CD14-positive monocyte (primary cell): Measurements from ENCODE around the gene FARP2. TPM values are rescaled to one million over a fixed set of nuclear protein-coding genes. Genes with fewer than 3 reads are reported as not detected.
A peak's percentile ranks its signal among the peaks of the same experiment; 100 is the strongest.

Experiments used
- DNase-seq, 3 donors: peaks; one replicate each; pipeline ENCODE4 v3.0.0-alpha.2; 2011 to 2022
- H2AFZ ChIP-seq: 2 replicates; pipeline ENCODE4 v1.6.0; 2012; ENCODE audit warnings: mild to moderate bottlenecking, low read depth, low read length, inconsistent platforms; ENCODE audit not compliant: insufficient read depth, poor library complexity, severe bottlenecking
- H3K27ac ChIP-seq, 2 donors: 1 replicate in 1 of 2; 2 replicates in 1 of 2; pipeline ENCODE4 v1.5.1; 2012 to 2013; ENCODE audit warnings: low read length in 2 of 2, control low read depth in 1 of 2, inconsistent platforms in 1 of 2, low read depth in 1 of 2, mild to moderate bottlenecking in 1 of 2
- H3K27me3 ChIP-seq, 2 donors: one replicate each; pipeline versions ENCODE4 v1.6.0 to v1.6.1; 2011 to 2013; ENCODE audit warnings: low read length in 2 of 2; ENCODE audit not compliant: control insufficient read depth in 2 of 2, insufficient read depth in 2 of 2
- H3K36me3 ChIP-seq, 2 donors: replicated peaks in 1 of 2; 1 replicate in 1 of 2; 2 replicates in 1 of 2; pipeline versions ENCODE4 v1.5.1 to v1.6.1; 2012 to 2013; ENCODE audit warnings: low read length in 2 of 2, control low read depth in 1 of 2, inconsistent platforms in 1 of 2, mild to moderate bottlenecking in 1 of 2; ENCODE audit not compliant: insufficient read depth in 2 of 2, control insufficient read depth in 1 of 2
- H3K4me1 ChIP-seq, 2 donors: 1 replicate in 1 of 2; 2 replicates in 1 of 2; pipeline versions ENCODE4 v1.5.1 to v1.6.1; 2012 to 2013; ENCODE audit warnings: low read length in 2 of 2, control low read depth in 1 of 2, inconsistent platforms in 1 of 2, mild to moderate bottlenecking in 1 of 2, moderate library complexity in 1 of 2; ENCODE audit not compliant: insufficient read depth in 2 of 2, control insufficient read depth in 1 of 2
- H3K4me2 ChIP-seq: replicated peaks from 2 replicates; pipeline ENCODE3; 2012; ENCODE audit warnings: low read length, moderate library complexity, mild to moderate bottlenecking; ENCODE audit not compliant: poor library complexity, severe bottlenecking; ENCODE audit errors: extremely low read depth
- H3K4me3 ChIP-seq, 3 experiments: fragments of 200-600 bp in 1 of 3; sonication (generic) in 1 of 3; replicated peaks in 1 of 3; 1 replicate in 2 of 3; 2 replicates in 1 of 3; pipeline ENCODE4 v1.5.1; 2011 to 2013; ENCODE audit warnings: low read length in 3 of 3, mild to moderate bottlenecking in 3 of 3, control low read depth in 2 of 3, low read depth in 2 of 3, inconsistent platforms in 1 of 3, moderate library complexity in 1 of 3
- H3K79me2 ChIP-seq: 2 replicates; pipeline ENCODE4 v1.6.0; 2012; ENCODE audit warnings: mild to moderate bottlenecking, control low read depth, inconsistent platforms, low read length, moderate library complexity; ENCODE audit not compliant: insufficient read depth
- H3K9ac ChIP-seq: 2 replicates; pipeline ENCODE4 v1.6.0; 2017; ENCODE audit warnings: low read length, mild to moderate bottlenecking; ENCODE audit not compliant: insufficient read depth, poor library complexity, severe bottlenecking
- H3K9me3 ChIP-seq, 2 donors: replicated peaks in 1 of 2; 1 replicate in 1 of 2; 2 replicates in 1 of 2; pipeline versions ENCODE4 v1.5.1 to v1.6.1; 2012 to 2013; ENCODE audit warnings: low read length in 2 of 2, control low read depth in 1 of 2; ENCODE audit not compliant: control insufficient read depth in 1 of 2, insufficient read depth in 1 of 2
- H4K20me1 ChIP-seq: 2 replicates; pipeline ENCODE4 v1.6.0; 2012; ENCODE audit warnings: mild to moderate bottlenecking, low read length, control low read depth, moderate library complexity; ENCODE audit not compliant: insufficient read depth
- H3K27ac Mint-ChIP-seq, 7 donors: one replicate each; pipeline ENCODE4 v1.8.0; 2020; ENCODE audit warnings: mild to moderate bottlenecking in 7 of 7, mixed read lengths in 7 of 7, moderate library complexity in 6 of 7, inconsistent platforms in 2 of 7
- H3K27me3 Mint-ChIP-seq, 3 donors: one replicate each; pipeline ENCODE4 v1.8.0; 2021 to 2022; ENCODE audit warnings: low read depth in 3 of 3, mild to moderate bottlenecking in 3 of 3, mixed read lengths in 3 of 3, moderate library complexity in 3 of 3, inconsistent platforms in 1 of 3
- H3K36me3 Mint-ChIP-seq, 2 donors: one replicate each; pipeline ENCODE4 v1.8.0; 2020; ENCODE audit warnings: mixed read lengths in 2 of 2, inconsistent platforms in 1 of 2, mild to moderate bottlenecking in 1 of 2
- H3K4me1 Mint-ChIP-seq: one replicate; pipeline ENCODE4 v1.8.0; 2020; ENCODE audit warnings: mild to moderate bottlenecking, mixed read lengths
- H3K4me3 Mint-ChIP-seq, 2 donors: one replicate each; pipeline ENCODE4 v1.8.0; 2020; ENCODE audit warnings: mild to moderate bottlenecking in 2 of 2, mixed read lengths in 2 of 2, moderate library complexity in 1 of 2
- H3K9me3 Mint-ChIP-seq, 7 donors: one replicate each; pipeline ENCODE4 v1.8.0; 2020 to 2022; ENCODE audit warnings: mixed read lengths in 7 of 7, mild to moderate bottlenecking in 6 of 7, moderate library complexity in 6 of 7, inconsistent platforms in 2 of 7
- CTCF ChIP-seq: fragments of 200-600 bp; IDR thresholded peaks from one replicate; pipeline ENCODE4 v1.8.0; 2022; ENCODE audit warnings: antibody characterized with exemption, mild to moderate bottlenecking
- WGBS: methylation state at CpG from one replicate; pipeline ENCODE4 v1.1.5; 2013; ENCODE audit warnings: missing lambda C conversion rate; ENCODE audit not compliant: insufficient coverage; 5-methylcytosine and 5-hydroxymethylcytosine counted together
- intact Hi-C, 2 donors: fragments of 100-400 bp; cut with micrococcal nuclease; formaldehyde crosslinking; loops; one replicate each; pipeline versions ENCODE4 v1.15.0 to v1.15.1; 2023
- polyA plus RNA-seq, 3 donors: library from polyadenylated mRNA; depleted of rRNA in 1 of 3; unstranded in 2 of 3; stranded (reverse) in 1 of 3; fragments of 300-500 nt in 2 of 3; fragments of >200 nt in 1 of 3; fragmentation: Illumina TruSeq in 2 of 3; gene quantifications; 1 replicate in 2 of 3; 2 replicates in 1 of 3; pipeline ENCODE4 v1.2.3, GENCODE V29; 2012 to 2021

FARP2 gene
- polyA plus RNA-seq, 3 donors, result 6.7 to 8.5 (median 7.3) TPM

- WGBS, result 17% methylated on average over 1 of the region's 3 CpGs
- no peaks in the 10 kb centered on the region for H4K20me1 ChIP-seq
- peaks cover 55 to 92% of the 10 kb centered on the region in 2 donors for H3K27me3 ChIP-seq
- H3K79me2 ChIP-seq, result no peaks in the 10 kb centered on the region
- peaks cover 0 to 8% (median 5%) of the 10 kb centered on the region in 7 donors for H3K9me3 Mint-ChIP-seq
- no peak for DNase-seq
- no peak overlapping the region for H2AFZ ChIP-seq
- peaks cover 85 to 94% (median 94%) of the 10 kb centered on the region in 3 donors for H3K27me3 Mint-ChIP-seq
- no peak overlapping the region for H3K4me2 ChIP-seq
- H3K4me3 ChIP-seq, result no peak overlapping the region
- intact Hi-C loops, result no loop called here
- no peaks in the 10 kb centered on the region for H3K36me3 ChIP-seq
- peaks cover 1 to 2% of the 10 kb centered on the region in 2 donors for H3K36me3 Mint-ChIP-seq
- peaks cover 2% of the 10 kb centered on the region for H3K4me1 Mint-ChIP-seq
- peaks cover 0 to 12% of the 10 kb centered on the region in 2 donors for H3K9me3 ChIP-seq
- H3K9ac ChIP-seq, result no peak overlapping the region
- TF ChIP-seq CTCF, result no peak
- H3K4me1 ChIP-seq, result no peaks in the 10 kb centered on the region
- peak overlapping the region in 1 of 2 donors; percentile 51 for H3K4me3 Mint-ChIP-seq
- peak overlapping the region in 1 of 7 donors; percentile 57 for H3K27ac Mint-ChIP-seq
- no peak overlapping the region for H3K27ac ChIP-seq
Observed at GRCh38 chr2:241454837-241455485, 98.9 kb downstream of the FARP2 start.

GRCh38 chr2:241456546-241456945 lies 100.5 kb downstream of the FARP2 start:
- H3K36me3 Mint-ChIP-seq, result no peaks in the 10 kb centered on the region
- DNase-seq, result no peak

More at GRCh38 chr2:241456546-241456945, 100.5 kb downstream of the FARP2 start:
- Histone ChIP-seq H3K27me3 (peaks cover 42 to 87% of the 10 kb centered on the region in 2 donors), H4K20me1 (no peaks in the 10 kb centered on the region), H3K36me3 (no peaks in the 10 kb centered on the region), H3K79me2 (no peaks in the 10 kb centered on the region), H3K4me1 (no peaks in the 10 kb centered on the region), H3K4me2 (no peak overlapping the region), H3K27ac (no peak overlapping the region), H3K4me3 (no peak overlapping the region), H2AFZ (no peak overlapping the region), H3K9me3 (peaks cover 0 to 6% of the 10 kb centered on the region in 2 donors), H3K9ac (no peak overlapping the region)
- intact Hi-C loops, result no loop called here
- H3K4me3 Mint-ChIP-seq, result peak overlapping the region in 1 of 2 donors; percentile 60
- peaks cover 0 to 9% (median 3%) of the 10 kb centered on the region in 7 donors for H3K9me3 Mint-ChIP-seq
- no peak overlapping the region for H3K27ac Mint-ChIP-seq
- WGBS, result 95% methylated on average over 5 of the region's 11 CpGs
- peaks cover 2% of the 10 kb centered on the region for H3K4me1 Mint-ChIP-seq
- TF ChIP-seq CTCF, result no peak
- H3K27me3 Mint-ChIP-seq, result peaks cover 87 to 94% (median 93%) of the 10 kb centered on the region in 3 donors
